Smooth muscle cell (in vitro differentiated cells): Measurements from ENCODE around the gene GCN1. TPM values are rescaled to one million over a fixed set of nuclear protein-coding genes. Genes with fewer than 3 reads are reported as not detected.

Source experiments
- DNase-seq: peaks from one replicate; lab custom pipeline; 2025; ENCODE audit not compliant: unreplicated experiment; lab: John Stamatoyannopoulos, UW
- H2AFZ ChIP-seq: fragments of 200-600 bp; sonication (generic); 2 replicates; pipeline ENCODE4 v1.6.0; 2016; ENCODE audit warnings: antibody characterized with exemption, low read depth, mild to moderate bottlenecking
- H3F3A ChIP-seq: fragments of 200-600 bp; sonication (generic); 2 replicates; pipeline ENCODE4 v1.6.0; 2017; ENCODE audit warnings: antibody characterized with exemption, low read depth
- H3K27ac ChIP-seq: fragments of 200-600 bp; sonication (generic); 2 replicates; pipeline ENCODE4 v1.5.1; 2016; ENCODE audit warnings: low read depth, mild to moderate bottlenecking
- H3K27me3 ChIP-seq: fragments of 200-600 bp; sonication (generic); 2 replicates; pipeline ENCODE4 v1.6.1; 2016; ENCODE audit warnings: low read depth, mild to moderate bottlenecking
- H3K36me3 ChIP-seq: fragments of 200-600 bp; sonication (generic); 2 replicates; pipeline ENCODE4 v1.5.1; 2016; ENCODE audit warnings: low read depth
- H3K4me1 ChIP-seq: fragments of 200-600 bp; sonication (generic); 2 replicates; pipeline ENCODE4 v1.5.1; 2016; ENCODE audit warnings: low read depth
- H3K4me2 ChIP-seq: fragments of 200-600 bp; sonication (generic); 2 replicates; pipeline ENCODE4 v1.6.0; 2016; ENCODE audit warnings: mild to moderate bottlenecking
- H3K4me3 ChIP-seq: fragments of 200-600 bp; sonication (generic); 2 replicates; pipeline ENCODE4 v1.5.1; 2016; ENCODE audit warnings: mild to moderate bottlenecking
- H3K79me2 ChIP-seq: fragments of 200-600 bp; sonication (generic); 2 replicates; pipeline ENCODE4 v1.6.0; 2016; ENCODE audit warnings: low read depth, mild to moderate bottlenecking
- H3K9ac ChIP-seq: fragments of 200-600 bp; sonication (generic); 2 replicates; pipeline ENCODE4 v1.6.0; 2016; ENCODE audit warnings: low read depth
- H3K9me3 ChIP-seq: fragments of 200-600 bp; sonication (generic); replicated peaks from 2 replicates; pipeline ENCODE4 v1.5.1; 2016; ENCODE audit warnings: low read depth
- H4K20me1 ChIP-seq: fragments of 200-600 bp; sonication (generic); 2 replicates; pipeline ENCODE4 v1.6.0; 2016; ENCODE audit warnings: low read depth
- WGBS: methylation state at CpG from one replicate; pipeline ENCODE4 v1.1.7; 2016; ENCODE audit warnings: low lambda C conversion rate; 5-methylcytosine and 5-hydroxymethylcytosine counted together
- polyA plus RNA-seq: library from polyadenylated mRNA; unstranded; fragments of >200 nt; fragmentation: Nextera tagmentation; extraction: Ambion mirVana; gene quantifications from 2 replicates; pipeline ENCODE4 v1.2.1, GENCODE V29; 2016
- total RNA-seq: library from RNA; depleted of rRNA; stranded (reverse); fragments of >200 nt; gene quantifications from 2 replicates; pipeline ENCODE4 v1.2.3, GENCODE V29; 2014
- TF ChIP-seq, protein P1 (sequence below): fragments of 200-600 bp; sonication (generic); IDR thresholded peaks from 2 replicates; pipeline ENCODE4 v1.5.1; 2017; ENCODE audit warnings: borderline replicate concordance, mild to moderate bottlenecking, antibody characterized with exemption; ENCODE audit not compliant: insufficient read depth, poor library complexity, severe bottlenecking

GCN1 gene
- total and polyA plus RNA-seq, 2 experiments from 2014 or later = 31.6 to 44.3 TPM

DNA sequence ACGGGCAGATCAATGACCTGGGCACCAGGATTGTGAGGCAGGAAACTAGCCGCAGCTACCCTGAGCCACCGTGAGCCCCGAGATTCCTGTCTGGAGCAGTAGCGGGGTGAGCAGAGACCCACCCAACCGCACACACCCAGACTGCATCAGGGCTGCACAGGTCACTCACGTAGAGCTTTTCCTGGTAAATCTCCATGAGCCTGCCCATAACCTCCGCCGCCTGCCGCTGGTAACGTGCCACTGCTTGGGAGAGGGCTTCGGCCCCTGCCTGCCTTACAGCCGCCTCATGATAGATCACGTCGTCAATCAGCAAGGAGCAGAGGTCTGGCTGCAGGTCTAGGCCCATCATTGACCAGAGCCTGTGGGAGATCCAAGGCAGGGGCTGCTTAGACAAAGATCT lies 39.4 kb downstream of the GCN1 start:
- Histone ChIP-seq H3F3A (no peaks in the 10 kb centered on the region), H3K27ac (no peak overlapping the region), H3K4me2 (no peak overlapping the region), H4K20me1 (no peaks in the 10 kb centered on the region), H3K36me3 (peaks cover 8% of the 10 kb centered on the region), H3K9ac (no peak overlapping the region), H3K27me3 (no peaks in the 10 kb centered on the region), H2AFZ (no peak overlapping the region), H3K4me3 (no peak overlapping the region), H3K79me2 (no peaks in the 10 kb centered on the region), H3K4me1 (no peaks in the 10 kb centered on the region), H3K9me3 (no peaks in the 10 kb centered on the region)
- TF ChIP-seq, protein P1, sequence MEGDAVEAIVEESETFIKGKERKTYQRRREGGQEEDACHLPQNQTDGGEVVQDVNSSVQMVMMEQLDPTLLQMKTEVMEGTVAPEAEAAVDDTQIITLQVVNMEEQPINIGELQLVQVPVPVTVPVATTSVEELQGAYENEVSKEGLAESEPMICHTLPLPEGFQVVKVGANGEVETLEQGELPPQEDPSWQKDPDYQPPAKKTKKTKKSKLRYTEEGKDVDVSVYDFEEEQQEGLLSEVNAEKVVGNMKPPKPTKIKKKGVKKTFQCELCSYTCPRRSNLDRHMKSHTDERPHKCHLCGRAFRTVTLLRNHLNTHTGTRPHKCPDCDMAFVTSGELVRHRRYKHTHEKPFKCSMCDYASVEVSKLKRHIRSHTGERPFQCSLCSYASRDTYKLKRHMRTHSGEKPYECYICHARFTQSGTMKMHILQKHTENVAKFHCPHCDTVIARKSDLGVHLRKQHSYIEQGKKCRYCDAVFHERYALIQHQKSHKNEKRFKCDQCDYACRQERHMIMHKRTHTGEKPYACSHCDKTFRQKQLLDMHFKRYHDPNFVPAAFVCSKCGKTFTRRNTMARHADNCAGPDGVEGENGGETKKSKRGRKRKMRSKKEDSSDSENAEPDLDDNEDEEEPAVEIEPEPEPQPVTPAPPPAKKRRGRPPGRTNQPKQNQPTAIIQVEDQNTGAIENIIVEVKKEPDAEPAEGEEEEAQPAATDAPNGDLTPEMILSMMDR = no peak
- 97% methylated on average over 15 of the region's 15 CpGs for WGBS
- no peak for DNase-seq

DNA sequence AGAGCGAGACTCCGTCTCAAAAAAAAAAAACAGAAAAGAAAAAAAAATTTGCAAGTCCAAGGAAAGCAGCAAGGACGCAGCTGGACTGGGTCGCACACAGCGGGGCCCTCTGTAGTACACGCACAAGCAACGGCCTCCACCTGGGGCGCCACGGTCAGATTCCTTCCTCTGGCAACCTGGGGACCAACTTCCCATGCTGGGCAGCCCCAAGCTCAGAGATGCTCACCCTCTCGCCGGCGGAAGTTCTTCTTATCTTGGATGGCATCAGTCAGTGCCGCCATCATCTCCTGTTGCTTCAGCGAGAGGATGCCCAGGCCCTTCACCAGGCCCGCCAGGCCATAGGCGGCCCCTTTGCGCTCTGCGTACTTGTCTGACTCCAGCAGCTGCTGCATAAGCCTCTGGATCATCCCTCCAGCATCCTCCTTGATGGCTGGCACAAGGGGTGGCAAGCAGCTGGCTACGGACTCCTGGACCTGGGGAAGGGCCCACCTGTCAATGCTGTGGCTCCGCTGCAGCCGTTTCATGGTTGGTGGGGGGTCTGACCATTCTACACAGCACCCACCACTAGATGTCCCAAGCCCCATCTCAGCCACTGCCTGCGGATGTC lies 43.5 kb downstream of the GCN1 start:
- Histone ChIP-seq H3F3A (no peaks in the 10 kb centered on the region), H3K27ac (no peak overlapping the region), H3K27me3 (no peaks in the 10 kb centered on the region), H3K9ac (no peak overlapping the region), H3K79me2 (no peaks in the 10 kb centered on the region), H3K4me2 (no peak overlapping the region), H2AFZ (no peak overlapping the region), H3K9me3 (no peaks in the 10 kb centered on the region), H4K20me1 (no peaks in the 10 kb centered on the region), H3K36me3 (peaks cover 4% of the 10 kb centered on the region), H3K4me1 (no peaks in the 10 kb centered on the region), H3K4me3 (no peak overlapping the region)
- 97% methylated on average over 22 of the region's 22 CpGs for WGBS
- TF ChIP-seq, protein P1 = no peak
- DNase-seq = no peak

DNA sequence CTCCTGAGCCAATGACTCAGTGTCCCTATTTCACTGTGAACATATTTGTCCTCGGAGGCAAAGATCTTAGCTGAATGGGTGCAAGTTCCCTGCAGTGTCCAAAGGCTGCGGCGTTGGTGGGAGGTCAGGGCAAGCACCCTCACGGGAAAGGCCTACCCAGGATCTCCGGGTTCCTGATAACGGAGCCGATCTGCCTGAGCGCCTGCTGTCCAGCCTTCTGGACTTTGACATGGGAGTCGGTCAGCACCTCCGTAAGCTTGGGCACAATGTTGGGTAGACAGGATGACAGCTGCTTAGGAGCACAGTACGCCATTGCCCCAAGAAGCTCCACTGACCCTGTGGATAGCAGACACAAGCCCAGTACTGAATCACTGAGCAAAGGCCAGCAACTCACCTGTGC lies 46.5 kb downstream of the GCN1 start:
- H3K4me2 ChIP-seq = no peak overlapping the region
- H3K4me3 ChIP-seq = no peak overlapping the region
- no peaks in the 10 kb centered on the region for H4K20me1 ChIP-seq
- H3K4me1 ChIP-seq = no peaks in the 10 kb centered on the region
- no peak overlapping the region for H2AFZ ChIP-seq
- WGBS = 98% methylated on average over 11 of the region's 11 CpGs
- H3F3A ChIP-seq = no peaks in the 10 kb centered on the region
- no peak overlapping the region for H3K9ac ChIP-seq
- no peaks in the 10 kb centered on the region for H3K9me3 ChIP-seq
- DNase-seq = no peak
- H3K27me3 ChIP-seq = no peaks in the 10 kb centered on the region
- peaks cover 17% of the 10 kb centered on the region for H3K36me3 ChIP-seq
- no peaks in the 10 kb centered on the region for H3K79me2 ChIP-seq
- no peak overlapping the region for H3K27ac ChIP-seq
- TF ChIP-seq, protein P1 = no peak

DNA sequence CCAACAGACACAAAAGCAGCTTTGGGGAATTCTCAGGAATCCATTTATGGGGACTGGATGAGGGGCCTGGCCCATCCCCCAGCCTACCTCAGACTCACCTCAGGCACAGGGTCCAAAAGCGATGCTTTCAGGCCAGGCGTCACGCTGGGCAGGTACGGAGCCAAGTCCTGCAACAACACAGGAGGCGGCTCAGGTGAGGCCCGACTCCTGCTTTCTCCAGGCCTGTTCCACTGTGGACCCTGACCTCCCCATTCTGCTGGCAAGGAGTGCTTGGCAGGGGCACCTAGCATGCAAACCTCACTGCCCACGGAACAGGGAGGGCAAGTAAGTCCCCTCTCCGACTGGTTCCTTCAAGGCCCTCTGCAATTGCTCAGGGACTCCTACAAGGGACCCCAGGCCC lies 49.4 kb downstream of the GCN1 start:
- 95% methylated on average over 8 of the region's 8 CpGs for WGBS
- no peaks in the 10 kb centered on the region for H4K20me1 ChIP-seq
- H2AFZ ChIP-seq = no peak overlapping the region
- no peak overlapping the region for H3K9ac ChIP-seq
- no peaks in the 10 kb centered on the region for H3F3A ChIP-seq
- no peak overlapping the region for H3K27ac ChIP-seq
- H3K4me1 ChIP-seq = no peaks in the 10 kb centered on the region
- peaks cover 32% of the 10 kb centered on the region for H3K36me3 ChIP-seq
- no peaks in the 10 kb centered on the region for H3K27me3 ChIP-seq
- TF ChIP-seq, protein P1 = no peak
- H3K79me2 ChIP-seq = no peaks in the 10 kb centered on the region
- H3K4me2 ChIP-seq = no peak overlapping the region
- no peaks in the 10 kb centered on the region for H3K9me3 ChIP-seq
- no peak overlapping the region for H3K4me3 ChIP-seq
- no peak for DNase-seq
